Fibroblast of lung (primary cell): ENCODE data around the gene ARMC5. TPM values are rescaled to one million over a fixed set of nuclear protein-coding genes. Genes with fewer than 3 reads are reported as not detected.

Experiments used
- DNase-seq, 2 donors: peaks; one replicate each; pipeline versions ENCODE4 v3.0.0 to v3.0.0-alpha.2; 2010; ENCODE audit warnings: low read depth in 2 of 2
- H2AFZ ChIP-seq: 2 replicates; pipeline ENCODE4 v1.5.1; 2012; ENCODE audit warnings: low read length, control low read depth, inconsistent platforms
- H3K27ac ChIP-seq: 2 replicates; pipeline ENCODE4 v1.5.1; 2011; ENCODE audit warnings: low read length, control low read depth; ENCODE audit not compliant: insufficient read depth
- H3K27me3 ChIP-seq: 2 replicates; pipeline ENCODE4 v1.5.1; 2011; ENCODE audit warnings: mild to moderate bottlenecking, low read length; ENCODE audit not compliant: control insufficient read depth, insufficient read depth
- H3K36me3 ChIP-seq: 2 replicates; pipeline ENCODE4 v1.5.1; 2011; ENCODE audit warnings: low read length; ENCODE audit not compliant: control insufficient read depth, insufficient read depth
- H3K4me1 ChIP-seq: 2 replicates; pipeline ENCODE4 v1.5.1; 2011; ENCODE audit warnings: low read length; ENCODE audit not compliant: control insufficient read depth, insufficient read depth; ENCODE audit errors: extremely low read depth
- H3K4me2 ChIP-seq: 2 replicates; pipeline ENCODE4 v1.5.1; 2011; ENCODE audit warnings: low read length, control low read depth; ENCODE audit not compliant: insufficient read depth; ENCODE audit errors: extremely low read depth
- H3K4me3 ChIP-seq, 4 experiments: fragments of 200-600 bp in 1 of 4; sonication (generic) in 1 of 4; replicated peaks in 1 of 4; 2 replicates each; pipeline ENCODE4 v1.5.1; 2011 to 2016; ENCODE audit warnings: low read length in 4 of 4, low read depth in 3 of 4, mild to moderate bottlenecking in 3 of 4, control low read depth in 2 of 4, inconsistent platforms in 1 of 4, mixed read lengths in 1 of 4; ENCODE audit not compliant: insufficient read depth in 1 of 4; ENCODE audit errors: control extremely low read depth in 1 of 4
- H3K79me2 ChIP-seq: 2 replicates; pipeline ENCODE4 v1.5.1; 2012; ENCODE audit warnings: mild to moderate bottlenecking, low read length, inconsistent platforms; ENCODE audit not compliant: control insufficient read depth, insufficient read depth
- H3K9ac ChIP-seq: 2 replicates; pipeline ENCODE4 v1.5.1; 2011; ENCODE audit warnings: mild to moderate bottlenecking, low read length, control low read depth; ENCODE audit not compliant: insufficient read depth
- H3K9me3 ChIP-seq: 2 replicates; pipeline ENCODE4 v1.5.1; 2012; ENCODE audit warnings: low read depth, low read length; ENCODE audit not compliant: control insufficient read depth, insufficient read depth
- H4K20me1 ChIP-seq: 2 replicates; pipeline ENCODE4 v1.5.1; 2011; ENCODE audit warnings: low read length; ENCODE audit not compliant: control insufficient read depth, insufficient read depth; ENCODE audit errors: extremely low read depth
- CTCF ChIP-seq, 2 donors: IDR thresholded peaks in 1 of 2; conservative IDR thresholded peaks in 1 of 2; 1 replicate in 1 of 2; 2 replicates in 1 of 2; pipeline ENCODE4 v1.5.1; 2011 to 2012; ENCODE audit warnings: low read length in 2 of 2, control low read depth in 1 of 2, inconsistent platforms in 1 of 2, low read depth in 1 of 2, mild to moderate bottlenecking in 1 of 2
- EZH2 ChIP-seq: IDR thresholded peaks from 2 replicates; pipeline ENCODE4 v1.5.1; 2012; ENCODE audit warnings: low read length, control low read depth, mild to moderate bottlenecking; ENCODE audit errors: missing control alignments
- polyA plus RNA-seq, 2 donors: library from polyadenylated mRNA; depleted of rRNA in 1 of 2; stranded (reverse) in 1 of 2; unstranded in 1 of 2; fragments of >200 nt; gene quantifications; 2 replicates each; pipeline ENCODE4 v1.2.1, GENCODE V29; 2011 to 2012; ENCODE audit warnings: missing spikeins in 1 of 2
- total RNA-seq: library from RNA; depleted of rRNA; stranded (reverse); fragments of >200 nt; gene quantifications from 2 replicates; pipeline ENCODE4 v1.2.1, GENCODE V29; 2014

The ARMC5 gene
- total and polyA plus RNA-seq, 2 donors (not counting 1 experiment from before 2014, with no cell fraction given) = 1.7 to 5.6 TPM

- TF ChIP-seq CTCF (conservative IDR thresholded peaks at IDR 0.05 in 1 of 2, IDR thresholded peaks at IDR 0.05 in 1 of 2; ENCODE audit: low read depth in 1 of 2, low read length in 2 of 2) (no peak), EZH2 (no peak)
- Histone ChIP-seq H4K20me1 (no peaks in the 10 kb centered on the region), H3K27ac (peak overlapping the region; percentile 68), H3K36me3 (peaks cover 45% of the 10 kb centered on the region), H3K9me3 (no peaks in the 10 kb centered on the region), H3K27me3 (no peaks in the 10 kb centered on the region), H3K79me2 (peaks cover 15% of the 10 kb centered on the region), H3K4me3 (no peak overlapping the region), H2AFZ (no peak overlapping the region), H3K4me2 (no peak overlapping the region), H3K9ac (no peak overlapping the region), H3K4me1 (peaks cover 16% of the 10 kb centered on the region)
- no peak for DNase-seq
Measured at GRCh38 chr16:31474773-31475738, 15.8 kb downstream of the ARMC5 start.

GRCh38 chr16:31475946-31476302 is 16.6 kb downstream of the ARMC5 start:
- no peaks in the 10 kb centered on the region for H4K20me1 ChIP-seq
- DNase-seq = no peak
- peaks cover 15% of the 10 kb centered on the region for H3K79me2 ChIP-seq
- H3K27ac ChIP-seq = no peak overlapping the region
- no peak overlapping the region for H3K4me3 ChIP-seq
- peaks cover 45% of the 10 kb centered on the region for H3K36me3 ChIP-seq
- no peaks in the 10 kb centered on the region for H3K27me3 ChIP-seq
- H2AFZ ChIP-seq = no peak overlapping the region
- no peak overlapping the region for H3K4me2 ChIP-seq
- no peak overlapping the region for H3K9ac ChIP-seq
- no peaks in the 10 kb centered on the region for H3K9me3 ChIP-seq
- H3K4me1 ChIP-seq = peaks cover 13% of the 10 kb centered on the region
- TF ChIP-seq EZH2 = no peak
- TF ChIP-seq CTCF (conservative IDR thresholded peaks at IDR 0.05 in 1 of 2, IDR thresholded peaks at IDR 0.05 in 1 of 2; ENCODE audit: low read depth in 1 of 2, low read length in 2 of 2) = no peak

DNA sequence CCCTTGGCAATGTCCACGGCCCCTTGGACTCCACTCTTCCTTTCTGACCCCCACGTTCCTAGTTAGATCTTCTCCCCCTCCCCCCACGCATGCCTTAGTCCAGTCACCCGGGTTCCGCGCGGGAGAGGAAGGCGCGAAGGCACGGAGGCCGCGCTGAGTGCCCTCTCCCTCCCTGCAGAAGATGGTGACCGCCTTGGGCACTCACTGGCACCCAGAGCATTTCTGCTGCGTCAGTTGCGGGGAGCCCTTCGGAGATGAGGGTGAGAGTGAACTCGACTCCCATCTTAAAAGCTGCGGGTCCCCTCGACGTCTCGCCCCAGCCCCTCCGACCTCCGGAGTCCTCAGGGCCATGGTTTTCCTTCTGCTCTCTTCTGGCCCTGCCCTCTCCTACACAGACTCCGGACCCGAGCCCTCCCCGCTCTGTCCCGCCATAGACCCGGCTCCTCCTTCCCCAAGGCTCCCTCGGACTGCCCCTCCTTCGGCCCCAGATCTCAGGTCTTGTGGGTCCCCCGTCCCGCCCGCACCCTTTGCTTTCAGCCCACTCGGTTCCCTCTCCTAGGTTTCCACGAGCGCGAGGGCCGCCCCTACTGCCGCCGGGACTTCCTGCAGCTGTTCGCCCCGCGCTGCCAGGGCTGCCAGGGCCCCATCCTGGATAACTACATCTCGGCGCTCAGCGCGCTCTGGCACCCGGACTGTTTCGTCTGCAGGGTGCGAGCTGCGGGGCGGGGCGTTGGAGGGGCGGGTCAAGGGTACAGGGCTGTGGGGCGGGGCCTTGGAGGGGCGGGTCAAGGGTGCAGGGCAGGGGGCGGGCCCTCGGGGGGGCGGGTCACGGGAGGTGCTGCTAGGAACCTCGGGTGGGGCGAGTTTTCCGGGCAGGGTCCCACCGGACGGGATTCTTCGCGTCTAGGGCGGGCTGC is 17.3 kb downstream of the ARMC5 start:
- no peak for DNase-seq
- Histone ChIP-seq H3K27ac (no peak overlapping the region), H3K4me2 (no peak overlapping the region), H3K36me3 (peaks cover 45% of the 10 kb centered on the region), H3K27me3 (no peaks in the 10 kb centered on the region), H4K20me1 (no peaks in the 10 kb centered on the region), H3K4me1 (peaks cover 9% of the 10 kb centered on the region), H3K9me3 (no peaks in the 10 kb centered on the region), H2AFZ (no peak overlapping the region), H3K4me3 (no peak overlapping the region), H3K9ac (no peak overlapping the region), H3K79me2 (peaks cover 12% of the 10 kb centered on the region)
- TF ChIP-seq CTCF (conservative IDR thresholded peaks at IDR 0.05 in 1 of 2, IDR thresholded peaks at IDR 0.05 in 1 of 2; ENCODE audit: low read depth in 1 of 2, low read length in 2 of 2) = no peak
- TF ChIP-seq EZH2 = no peak
